AG10803 (cell line): ENCODE measurements around the gene B3GAT1.
"Not testable (repeated sequence)": the region's sequence is repeated elsewhere in the genome, so short reads cannot be mapped to it uniquely, and the experiment has no call there.

Experiments used
- DNase-seq: peaks from one replicate; pipeline ENCODE4 v3.0.0; 2010; ENCODE audit warnings: low read depth
- H3K4me3 ChIP-seq: 2 replicates; pipeline ENCODE4 v1.5.1; 2011; ENCODE audit warnings: mild to moderate bottlenecking, low read length, control low read depth
- TF ChIP-seq, protein P1 (sequence below): conservative IDR thresholded peaks from 2 replicates; pipeline ENCODE4 v1.5.1; 2011; ENCODE audit warnings: mild to moderate bottlenecking, low read length, control low read depth, inconsistent platforms

B3GAT1 gene, protein sequence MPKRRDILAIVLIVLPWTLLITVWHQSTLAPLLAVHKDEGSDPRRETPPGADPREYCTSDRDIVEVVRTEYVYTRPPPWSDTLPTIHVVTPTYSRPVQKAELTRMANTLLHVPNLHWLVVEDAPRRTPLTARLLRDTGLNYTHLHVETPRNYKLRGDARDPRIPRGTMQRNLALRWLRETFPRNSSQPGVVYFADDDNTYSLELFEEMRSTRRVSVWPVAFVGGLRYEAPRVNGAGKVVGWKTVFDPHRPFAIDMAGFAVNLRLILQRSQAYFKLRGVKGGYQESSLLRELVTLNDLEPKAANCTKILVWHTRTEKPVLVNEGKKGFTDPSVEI

DNA sequence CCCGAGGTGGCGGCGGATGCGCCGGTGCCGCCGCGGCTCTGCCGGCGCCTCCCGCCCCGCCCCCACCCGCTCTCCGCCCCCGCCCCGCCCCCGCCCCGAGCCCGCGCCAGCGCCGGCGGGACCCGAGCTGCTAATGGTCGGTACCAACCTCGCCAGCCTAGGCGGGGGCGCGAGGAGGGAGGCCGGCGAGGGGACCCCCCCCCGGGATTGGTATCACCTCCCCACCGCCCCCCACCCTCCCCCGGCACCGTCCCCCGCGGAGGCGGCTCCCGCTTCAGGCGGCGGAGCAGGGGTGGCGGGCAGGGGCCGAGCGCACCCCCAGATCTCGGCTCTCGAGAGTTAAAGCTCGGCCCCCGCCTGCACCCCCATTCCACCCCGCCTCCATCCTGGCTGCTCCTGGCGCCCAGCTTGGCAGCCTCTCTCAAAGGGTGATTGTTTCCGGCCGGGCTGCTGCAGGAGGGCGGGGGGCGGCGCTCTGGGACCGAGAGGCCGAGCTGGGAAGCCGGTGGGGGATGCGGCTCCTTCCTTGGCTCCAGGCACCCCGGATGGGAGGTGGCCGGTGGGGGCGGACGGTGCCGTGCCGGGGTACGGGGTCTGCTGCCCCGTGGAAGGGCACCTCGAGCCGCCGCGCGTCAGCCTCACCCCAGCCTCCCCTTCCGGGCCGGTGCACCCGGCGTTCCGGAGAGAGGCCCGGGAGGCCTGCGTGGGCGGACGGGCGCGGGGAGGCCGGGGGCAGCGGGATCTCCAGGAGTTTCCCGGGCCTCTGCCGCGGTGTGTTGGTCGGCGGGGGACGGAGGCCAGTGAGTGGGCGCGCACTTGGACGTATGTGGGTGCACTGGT, at the start of gene B3GAT1:
B3GAT1 (minus strand) TSS at position 40 of the 840 bp plus-strand sequence. CDS start 24,583 bp downstream, outside the sequence.
- DNase-seq: no peak
- no peak within 1 kb of the TSS for H3K4me3 ChIP-seq
- TF ChIP-seq, protein P1, sequence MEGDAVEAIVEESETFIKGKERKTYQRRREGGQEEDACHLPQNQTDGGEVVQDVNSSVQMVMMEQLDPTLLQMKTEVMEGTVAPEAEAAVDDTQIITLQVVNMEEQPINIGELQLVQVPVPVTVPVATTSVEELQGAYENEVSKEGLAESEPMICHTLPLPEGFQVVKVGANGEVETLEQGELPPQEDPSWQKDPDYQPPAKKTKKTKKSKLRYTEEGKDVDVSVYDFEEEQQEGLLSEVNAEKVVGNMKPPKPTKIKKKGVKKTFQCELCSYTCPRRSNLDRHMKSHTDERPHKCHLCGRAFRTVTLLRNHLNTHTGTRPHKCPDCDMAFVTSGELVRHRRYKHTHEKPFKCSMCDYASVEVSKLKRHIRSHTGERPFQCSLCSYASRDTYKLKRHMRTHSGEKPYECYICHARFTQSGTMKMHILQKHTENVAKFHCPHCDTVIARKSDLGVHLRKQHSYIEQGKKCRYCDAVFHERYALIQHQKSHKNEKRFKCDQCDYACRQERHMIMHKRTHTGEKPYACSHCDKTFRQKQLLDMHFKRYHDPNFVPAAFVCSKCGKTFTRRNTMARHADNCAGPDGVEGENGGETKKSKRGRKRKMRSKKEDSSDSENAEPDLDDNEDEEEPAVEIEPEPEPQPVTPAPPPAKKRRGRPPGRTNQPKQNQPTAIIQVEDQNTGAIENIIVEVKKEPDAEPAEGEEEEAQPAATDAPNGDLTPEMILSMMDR: no peak

DNA sequence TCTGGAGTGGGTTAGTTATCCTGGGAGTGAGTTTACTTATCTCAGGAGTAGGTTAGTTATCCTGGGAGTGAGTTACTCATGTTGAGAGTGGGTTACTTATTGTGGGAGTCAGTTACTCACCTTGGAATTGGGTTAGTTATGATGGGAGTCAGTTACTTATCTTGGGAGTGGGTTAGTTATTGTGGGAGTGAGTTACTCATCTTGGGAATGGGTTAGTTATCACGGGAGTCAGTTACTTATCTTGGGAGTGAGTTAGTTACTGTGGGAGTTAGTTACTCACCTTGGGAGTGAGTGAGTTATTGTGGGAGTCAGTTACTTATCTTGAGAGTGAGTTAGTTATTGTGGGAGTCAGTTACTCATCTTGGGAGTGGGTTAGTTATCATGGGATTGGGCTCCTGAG, 49.6 kb upstream of the B3GAT1 start:
- no peak for DNase-seq
- no peak overlapping the region for H3K4me3 ChIP-seq
- TF ChIP-seq, protein P1: no peak

DNA sequence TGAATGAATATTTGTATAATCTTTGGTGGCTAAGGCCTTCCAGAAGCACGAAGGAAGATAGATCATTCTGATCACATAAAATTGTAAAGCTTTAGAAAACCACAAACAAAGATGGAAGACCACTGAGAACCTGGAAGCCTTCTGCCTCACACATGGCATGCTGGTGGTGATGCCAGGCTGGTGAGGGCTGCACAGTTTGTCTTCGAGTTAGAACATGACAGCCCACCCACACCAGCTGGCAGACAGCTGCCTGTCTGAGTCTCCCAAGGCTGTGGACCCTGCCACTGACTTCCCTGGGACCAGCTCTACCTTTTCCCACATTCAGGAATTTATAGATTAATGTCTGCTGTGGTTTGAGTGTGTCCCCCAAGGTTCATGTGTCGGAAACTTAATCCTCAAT, 48.8 kb upstream of the B3GAT1 start:
- TF ChIP-seq, protein P1: no peak
- H3K4me3 ChIP-seq: no peak overlapping the region
- DNase-seq: no peak

DNA sequence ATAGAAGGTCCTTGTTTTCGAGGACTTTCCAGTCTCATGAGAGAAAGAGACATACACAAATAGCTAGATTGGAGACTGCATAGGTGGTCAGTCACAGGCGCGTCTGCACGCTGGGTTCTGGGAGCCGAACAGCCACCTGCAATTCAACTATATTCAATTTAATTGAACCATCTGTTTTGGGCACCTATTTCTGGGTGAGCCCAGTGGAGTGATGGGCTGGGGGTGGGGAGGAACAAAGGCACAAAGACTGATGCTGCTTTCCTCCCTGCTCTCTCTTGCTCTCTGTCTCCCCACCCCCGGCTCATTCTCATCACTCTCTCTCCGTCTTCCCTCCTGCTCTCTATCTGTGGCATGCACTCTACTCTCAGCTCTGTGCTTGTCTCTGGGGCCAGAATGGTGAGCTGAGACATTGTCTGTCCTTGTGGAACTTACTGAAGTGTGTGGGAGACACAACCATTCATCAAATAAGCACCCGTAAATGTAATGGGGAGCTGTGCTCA, 48.1 kb upstream of the B3GAT1 start:
- H3K4me3 ChIP-seq: no peak overlapping the region
- DNase-seq: no peak
- TF ChIP-seq, protein P1: no peak

DNA sequence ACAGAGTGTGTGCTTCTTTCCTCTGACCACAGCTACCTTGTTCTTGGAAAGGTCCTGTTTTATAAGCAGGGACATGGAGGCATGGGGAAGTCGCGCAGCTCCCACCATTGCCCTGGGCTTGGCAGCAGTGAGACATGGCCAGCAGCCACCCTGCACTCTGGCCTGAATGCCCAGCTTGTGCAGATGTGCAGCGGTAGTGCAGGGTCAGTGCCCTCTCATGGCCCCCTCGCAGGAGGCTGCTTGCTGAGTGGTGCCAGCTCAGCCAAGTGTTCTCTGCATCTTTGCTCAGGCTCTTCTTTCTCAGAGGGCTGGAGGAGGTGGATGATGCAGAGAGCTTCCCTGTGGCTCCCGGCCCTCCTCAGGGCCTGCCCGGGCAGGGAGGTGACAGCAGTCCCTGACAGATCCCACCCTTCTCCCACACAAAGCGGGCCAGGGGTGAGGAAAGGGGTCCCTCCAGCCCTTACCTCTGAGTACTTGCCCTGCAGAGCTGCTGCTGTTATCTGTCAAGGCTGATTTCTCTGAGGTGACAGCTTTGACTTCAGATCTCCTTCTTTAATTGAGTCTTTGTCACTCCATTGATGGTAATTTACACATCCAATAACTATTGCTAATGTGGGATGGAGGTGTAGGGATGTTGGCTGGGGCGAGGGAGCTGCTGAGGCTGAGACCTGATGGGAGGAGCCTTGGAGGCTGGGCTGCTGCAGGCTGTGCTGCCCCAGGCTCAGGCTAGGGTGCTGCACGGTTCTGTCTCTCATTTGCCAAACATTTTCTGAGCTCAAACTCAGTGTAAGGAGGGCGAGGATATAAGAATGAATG, 47.4 kb upstream of the B3GAT1 start:
- TF ChIP-seq, protein P1: no peak
- no peak for DNase-seq
- no peak overlapping the region for H3K4me3 ChIP-seq

DNA sequence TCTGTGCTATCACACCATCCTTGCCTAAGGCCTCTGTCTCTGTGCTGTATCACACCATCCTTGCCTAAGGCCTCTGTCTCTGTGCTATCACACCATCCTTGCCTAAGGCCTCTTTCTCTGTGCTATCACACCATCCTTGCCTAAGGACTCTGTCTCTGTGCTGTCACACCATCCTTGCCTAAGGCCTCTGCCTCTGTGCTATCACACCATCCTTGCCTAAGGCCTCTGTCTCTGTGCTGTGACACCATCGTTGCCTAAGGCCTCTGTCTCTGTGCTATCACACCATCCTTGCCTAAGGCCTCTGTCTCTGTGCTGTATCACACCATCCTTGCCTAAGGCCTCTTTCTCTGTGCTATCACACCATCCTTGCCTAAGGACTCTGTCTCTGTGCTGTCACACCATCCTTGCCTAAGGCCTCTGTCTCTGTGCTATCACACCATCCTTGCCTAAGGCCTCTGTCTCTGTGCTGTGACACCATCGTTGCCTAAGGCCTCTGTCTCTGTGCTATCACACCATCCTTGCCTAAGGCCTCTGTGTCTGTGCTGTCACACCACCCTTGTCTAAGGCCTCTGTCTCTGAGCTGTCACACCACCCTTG, 45.5 kb upstream of the B3GAT1 start:
- H3K4me3 ChIP-seq, DNase-seq: not testable (repeated sequence)

DNA sequence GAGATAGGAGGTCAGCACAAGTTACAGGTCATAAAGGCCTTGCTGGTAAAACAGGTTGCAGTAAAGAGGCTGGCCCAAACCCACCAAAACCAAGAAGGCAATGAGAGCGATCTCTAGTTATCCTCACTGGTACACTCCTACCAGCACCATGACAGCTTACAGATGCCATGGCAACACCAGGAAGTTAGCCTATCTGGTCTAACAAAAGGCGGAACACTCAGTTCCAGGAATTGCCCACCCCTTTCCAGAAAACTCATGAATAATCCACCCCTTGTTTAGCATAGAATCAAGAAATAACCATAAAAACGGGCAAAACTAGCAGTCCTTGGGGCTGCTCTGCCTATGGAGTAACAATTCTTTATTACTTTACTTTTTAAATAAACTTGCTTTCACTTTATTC, 43.5 kb upstream of the B3GAT1 start:
- no peak overlapping the region for H3K4me3 ChIP-seq
- TF ChIP-seq, protein P1: no peak
- DNase-seq: no peak
